ACC112 (cell line): ENCODE measurements around the gene LIMK2.
"Not testable (repeated sequence)": the region's sequence is repeated elsewhere in the genome, so short reads cannot be mapped to it uniquely, and the experiment has no call there.

Source experiments
- H2AFZ ChIP-seq: fragments of 200-600 bp; sonication (generic); one replicate; pipeline ENCODE4 v1.6.0; 2017; ENCODE audit warnings: antibody characterized with exemption, low read length; ENCODE audit not compliant: unreplicated experiment
- H3K27ac ChIP-seq: fragments of 200-600 bp; sonication (generic); 2 replicates; pipeline ENCODE4 v1.5.1; 2014; ENCODE audit warnings: low read depth, mild to moderate bottlenecking, antibody characterized with exemption, low read length, moderate library complexity
- H3K27me3 ChIP-seq: fragments of 200-600 bp; sonication (generic); 2 replicates; pipeline ENCODE4 v1.6.1; 2014; ENCODE audit warnings: mild to moderate bottlenecking, antibody characterized with exemption, low read length, moderate library complexity, mixed read lengths; ENCODE audit not compliant: insufficient read depth
- H3K36me3 ChIP-seq: fragments of 200-600 bp; sonication (generic); 2 replicates; pipeline ENCODE4 v1.6.1; 2016; ENCODE audit warnings: mild to moderate bottlenecking, antibody characterized with exemption, low read length, moderate library complexity, mixed read lengths; ENCODE audit not compliant: insufficient read depth
- H3K4me1 ChIP-seq: fragments of 200-600 bp; sonication (generic); one replicate; pipeline ENCODE4 v1.6.1; 2016; ENCODE audit warnings: low read length, mixed read lengths; ENCODE audit not compliant: insufficient read depth, unreplicated experiment, control insufficient read depth
- H3K4me3 ChIP-seq: fragments of 200-600 bp; sonication (generic); 2 replicates; pipeline ENCODE4 v1.5.1; 2014; ENCODE audit warnings: mild to moderate bottlenecking, low read depth, low read length
- H3K79me2 ChIP-seq: fragments of 200-600 bp; sonication (generic); one replicate; pipeline ENCODE4 v1.6.0; 2016; ENCODE audit warnings: low read length; ENCODE audit not compliant: control insufficient read depth, unreplicated experiment, insufficient read depth

The LIMK2 gene

GRCh38 chr22:31211482-31211861 is 626 bp upstream of the LIMK2 start:
- Histone ChIP-seq H2AFZ (peak overlapping the region; percentile 66), H3K79me2 (no peaks in the 10 kb centered on the region), H3K27ac (no peak overlapping the region), H3K36me3 (no peaks in the 10 kb centered on the region), H3K4me1 (peaks cover 8% of the 10 kb centered on the region), H3K4me3 (peak overlapping the region; percentile 89), H3K27me3 (no peaks in the 10 kb centered on the region)

DNA sequence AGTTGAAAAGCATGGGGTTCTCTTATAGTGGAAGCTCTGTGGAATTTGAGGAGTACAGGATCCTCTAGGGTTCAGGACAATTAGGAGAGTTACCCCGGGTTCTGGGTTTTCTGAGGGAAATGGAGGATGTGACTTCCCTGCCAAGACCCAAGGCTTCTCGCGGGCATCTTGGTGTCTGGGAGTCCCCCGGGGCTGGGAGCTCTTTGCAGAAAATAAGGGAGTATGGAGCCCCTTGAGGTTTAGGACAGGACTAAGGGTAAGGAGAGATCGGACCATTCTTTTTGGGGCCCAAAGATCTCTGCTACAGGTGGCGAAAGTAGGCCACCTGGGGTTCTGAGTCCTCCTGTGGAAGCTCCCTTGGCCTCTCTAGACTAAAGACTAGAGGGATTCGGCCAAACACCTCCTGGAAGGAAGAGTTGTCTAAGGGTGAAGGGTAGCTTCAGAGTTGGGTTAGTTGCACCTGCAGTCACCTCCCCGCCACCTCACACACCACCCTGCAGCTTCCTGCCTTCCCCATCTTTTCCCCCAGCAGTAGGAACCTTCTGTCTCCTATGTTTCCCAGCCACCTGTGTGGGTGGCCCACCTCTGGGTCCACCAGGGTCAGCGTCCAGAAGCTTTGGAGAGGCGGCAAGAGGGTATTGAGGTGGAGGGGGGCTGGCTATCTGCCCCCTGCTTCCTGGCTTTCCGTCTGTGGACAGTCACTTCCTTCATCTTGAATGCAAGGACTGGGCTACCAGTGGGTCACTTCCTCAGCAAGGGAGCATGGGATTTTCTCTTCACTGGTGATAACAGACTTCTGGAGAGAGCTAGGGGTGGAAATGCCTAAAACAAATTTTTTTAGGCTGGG is 908 bp downstream of the LIMK2 start:
- peaks cover 8% of the 10 kb centered on the region for H3K4me1 ChIP-seq
- no peaks in the 10 kb centered on the region for H3K79me2 ChIP-seq
- no peak overlapping the region for H3K27ac ChIP-seq
- H3K36me3 ChIP-seq = no peaks in the 10 kb centered on the region
- no peaks in the 10 kb centered on the region for H3K27me3 ChIP-seq
- H2AFZ ChIP-seq = peak overlapping the region; percentile 85
- peak overlapping the region; percentile 89 for H3K4me3 ChIP-seq

DNA sequence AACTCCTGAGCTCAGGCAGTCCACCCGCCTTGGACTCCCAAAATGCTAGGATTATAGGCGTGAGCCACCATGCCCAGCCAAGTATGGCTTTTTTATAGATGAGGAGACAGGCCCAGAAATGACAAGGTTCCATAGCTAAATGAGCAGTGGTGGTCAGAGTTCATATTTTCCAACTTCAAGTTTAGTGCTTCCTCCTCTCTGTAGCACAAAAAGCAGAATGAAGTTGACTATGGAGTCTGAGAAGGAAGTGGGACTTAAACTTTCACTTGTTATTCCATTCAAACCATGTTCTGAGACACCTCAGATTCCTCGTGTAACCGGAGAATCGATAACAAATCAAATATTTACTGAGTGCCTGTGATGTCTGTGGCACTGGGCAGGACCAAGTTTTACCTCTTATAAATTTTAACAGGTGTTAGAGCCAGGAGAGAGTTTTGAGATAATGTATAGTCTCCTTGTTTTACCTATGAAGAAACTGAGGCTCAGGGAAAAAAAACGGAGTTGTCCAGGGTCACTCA is 3.0 kb downstream of the LIMK2 start:
- Histone ChIP-seq H3K36me3 (no peaks in the 10 kb centered on the region), H3K79me2 (no peaks in the 10 kb centered on the region), H3K4me1 (peaks cover 8% of the 10 kb centered on the region), H3K27me3 (no peaks in the 10 kb centered on the region), H3K4me3 (no peak overlapping the region), H3K27ac (no peak overlapping the region), H2AFZ (no peak overlapping the region)

GRCh38 chr22:31218565-31219262 is 6.6 kb downstream of the LIMK2 start:
- Histone ChIP-seq H2AFZ (no peak overlapping the region), H3K36me3 (no peaks in the 10 kb centered on the region), H3K79me2 (no peaks in the 10 kb centered on the region), H3K27me3 (no peaks in the 10 kb centered on the region), H3K27ac (no peak overlapping the region), H3K4me1 (no peaks in the 10 kb centered on the region), H3K4me3 (no peak overlapping the region)

DNA sequence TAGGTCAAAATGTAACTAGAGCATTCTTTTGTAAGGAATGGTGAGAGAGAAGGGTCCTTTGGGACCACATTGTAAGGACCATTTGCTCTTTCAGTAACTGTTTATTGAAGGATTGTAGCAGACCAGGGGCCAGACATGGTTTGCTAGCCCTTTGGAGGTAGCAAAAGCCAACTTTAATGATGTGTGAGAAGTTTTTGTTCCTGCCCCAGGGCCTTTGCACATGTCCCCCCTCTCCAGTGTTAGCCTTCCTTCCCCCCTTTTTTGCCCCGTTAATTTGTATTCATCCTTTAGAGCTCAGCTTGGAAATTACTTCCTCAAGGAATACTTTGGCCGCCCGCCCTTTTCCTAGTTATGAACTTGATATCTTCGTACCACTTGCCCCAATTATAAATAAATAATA is 9.0 kb downstream of the LIMK2 start:
- no peaks in the 10 kb centered on the region for H3K27me3 ChIP-seq
- no peak overlapping the region for H3K27ac ChIP-seq
- no peaks in the 10 kb centered on the region for H3K79me2 ChIP-seq
- no peaks in the 10 kb centered on the region for H3K36me3 ChIP-seq
- H3K4me1 ChIP-seq = no peaks in the 10 kb centered on the region
- no peak overlapping the region for H2AFZ ChIP-seq
- no peak overlapping the region for H3K4me3 ChIP-seq

DNA sequence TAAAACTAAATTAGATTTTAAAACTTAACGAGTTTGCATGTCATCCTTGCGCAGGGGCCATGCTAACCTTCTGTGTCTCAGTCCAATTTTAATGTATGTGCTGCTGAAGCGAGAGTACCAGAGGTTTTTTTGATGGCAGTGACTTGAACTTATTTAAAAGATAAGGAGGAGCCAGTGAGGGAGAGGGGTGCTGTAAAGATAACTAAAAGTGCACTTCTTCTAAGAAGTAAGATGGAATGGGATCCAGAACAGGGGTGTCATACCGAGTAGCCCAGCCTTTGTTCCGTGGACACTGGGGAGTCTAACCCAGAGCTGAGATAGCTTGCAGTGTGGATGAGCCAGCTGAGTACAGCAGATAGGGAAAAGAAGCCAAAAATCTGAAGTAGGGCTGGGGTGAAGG is 10.6 kb downstream of the LIMK2 start:
- no peak overlapping the region for H3K27ac ChIP-seq

GRCh38 chr22:31223786-31224191 is 11.7 kb downstream of the LIMK2 start:
- no peaks in the 10 kb centered on the region for H3K27me3 ChIP-seq
- no peaks in the 10 kb centered on the region for H3K36me3 ChIP-seq
- no peak overlapping the region for H2AFZ ChIP-seq
- no peak overlapping the region for H3K27ac ChIP-seq
- H3K79me2 ChIP-seq = no peaks in the 10 kb centered on the region
- H3K4me3 ChIP-seq = no peak overlapping the region
- no peaks in the 10 kb centered on the region for H3K4me1 ChIP-seq

More for the DNA sequence above, 10.6 kb downstream of the LIMK2 start:
- Histone ChIP-seq H2AFZ (no peak overlapping the region), H3K4me3 (no peak overlapping the region), H3K4me1 (no peaks in the 10 kb centered on the region), H3K27me3 (no peaks in the 10 kb centered on the region), H3K36me3 (no peaks in the 10 kb centered on the region), H3K79me2 (no peaks in the 10 kb centered on the region)

GRCh38 chr22:31224691-31225090 is 12.6 kb downstream of the LIMK2 start:
- not testable (repeated sequence) for H3K4me3 ChIP-seq, H3K79me2 ChIP-seq, H3K27ac ChIP-seq, H3K27me3 ChIP-seq, H3K4me1 ChIP-seq, H3K36me3 ChIP-seq, H2AFZ ChIP-seq

DNA sequence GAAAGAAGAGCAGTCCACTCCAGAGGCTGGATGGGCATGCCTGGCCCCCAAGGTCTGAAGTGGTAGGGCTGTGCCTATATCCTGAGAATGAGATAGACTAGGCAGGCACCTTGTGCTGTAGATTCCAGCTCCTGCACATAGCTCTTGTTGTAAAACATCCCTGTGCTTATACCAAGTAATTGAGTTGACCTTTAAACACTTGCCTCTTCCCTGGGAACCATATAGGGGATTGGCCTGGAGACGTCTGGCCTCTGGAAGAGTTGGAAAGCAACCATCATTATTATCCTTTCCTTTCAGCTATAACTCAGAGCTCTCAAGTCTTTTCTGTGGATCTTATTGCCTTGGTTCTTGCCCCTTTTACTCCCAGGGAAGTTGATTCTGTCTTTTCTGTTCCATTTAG is 15.1 kb downstream of the LIMK2 start:
- no peak overlapping the region for H3K27ac ChIP-seq
- no peaks in the 10 kb centered on the region for H3K79me2 ChIP-seq
- no peaks in the 10 kb centered on the region for H3K36me3 ChIP-seq
- no peak overlapping the region for H2AFZ ChIP-seq
- peaks cover 21% of the 10 kb centered on the region for H3K4me1 ChIP-seq
- no peak overlapping the region for H3K4me3 ChIP-seq
- H3K27me3 ChIP-seq = no peaks in the 10 kb centered on the region

DNA sequence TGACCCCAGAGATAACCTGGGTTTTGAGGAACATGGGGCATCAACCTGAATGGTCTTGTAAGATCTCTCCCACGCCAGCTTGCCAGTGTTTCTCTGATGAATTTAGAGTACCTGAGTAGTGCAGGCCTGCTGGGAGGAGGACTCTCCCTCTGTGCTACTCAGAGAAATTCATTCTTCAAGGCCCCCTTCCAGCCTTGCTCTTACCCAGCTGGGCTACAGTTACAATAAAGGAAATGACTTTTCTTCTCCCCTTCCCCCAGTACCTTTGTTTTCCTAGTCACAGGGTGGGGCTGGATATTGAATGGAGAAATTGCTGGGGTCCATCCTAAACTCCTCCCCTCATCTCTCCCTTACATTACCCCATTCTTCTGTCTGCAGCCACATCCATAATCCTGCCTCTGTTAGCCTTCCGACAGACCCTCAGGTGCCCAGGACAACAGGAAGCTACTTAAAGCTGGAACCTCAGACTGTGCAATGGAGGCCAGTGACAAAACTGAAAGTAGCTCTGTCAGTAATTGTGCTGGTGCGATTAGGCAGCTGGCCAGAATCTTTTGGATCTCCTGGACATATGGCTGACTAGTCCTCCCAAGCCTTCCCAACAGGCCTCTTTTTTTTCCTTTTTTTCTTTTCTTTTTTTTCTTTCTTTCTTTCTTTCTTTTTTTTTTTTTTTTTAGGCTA is 17.4 kb downstream of the LIMK2 start:
- H3K79me2 ChIP-seq = no peaks in the 10 kb centered on the region
- H3K36me3 ChIP-seq = no peaks in the 10 kb centered on the region
- H3K27me3 ChIP-seq = no peaks in the 10 kb centered on the region
- H3K27ac ChIP-seq = peak overlapping the region; percentile 88
- H3K4me3 ChIP-seq = no peak overlapping the region
- peaks cover 27% of the 10 kb centered on the region for H3K4me1 ChIP-seq
- peak overlapping the region; percentile 9 for H2AFZ ChIP-seq
